ENCODE data around the gene RGS9.

- TF ChIP-seq CTCF (IDR thresholded peaks at IDR 0.05 in 4 of 5, conservative IDR thresholded peaks at IDR 0.05 in 1 of 5) (no peak), POLR2A (IDR thresholded peaks at IDR 0.05) (no peak)
Observed at GRCh38 chr17:65095465-65095864, 41.7 kb upstream of the RGS9 start.

All from gastrocnemius medialis (tissue), 4 donors.